WTC11 (cell line): Measurements from ENCODE around the gene PARVB. TPM values are rescaled to one million over a fixed set of nuclear protein-coding genes. Genes with fewer than 3 reads are reported as not detected.

Experiments
- ATAC-seq: fragments of 200-7000 bp; cut with Tn5 transposase; 2 replicates; pipeline ENCODE4 v1.10.0; 2021; ENCODE audit warnings: mild to moderate bottlenecking, moderate library complexity
- CTCF ChIA-PET: fragments of 300-600 bp; sonication (Branson Sonifier 250); formaldehyde crosslinking; loops from one replicate; lab custom pipeline; 2021; ENCODE audit warnings: antibody characterized with exemption; lab: Charles Lee
- POLR2A ChIA-PET: fragments of 350-600 bp; sonication (Branson Sonifier 250); formaldehyde crosslinking; loops from one replicate; lab custom pipeline; 2021; ENCODE audit warnings: antibody characterized with exemption; lab: Charles Lee
- DNase-seq: peaks from one replicate; pipeline ENCODE4 v3.0.0; 2021; ENCODE audit warnings: low spot score
- H3K27ac Mint-ChIP-seq: 2 replicates; pipeline ENCODE4 v1.8.0; 2021; ENCODE audit warnings: mixed read lengths
- H3K27me3 Mint-ChIP-seq: 2 replicates; pipeline ENCODE4 v1.8.0; 2021; ENCODE audit warnings: low read depth, mild to moderate bottlenecking, moderate library complexity, mixed read lengths
- H3K36me3 Mint-ChIP-seq: 2 replicates; pipeline ENCODE4 v1.8.0; 2021; ENCODE audit warnings: mixed read lengths
- H3K4me1 Mint-ChIP-seq: 2 replicates; pipeline ENCODE4 v1.8.0; 2022; ENCODE audit warnings: mixed read lengths
- H3K4me3 Mint-ChIP-seq: 2 replicates; pipeline ENCODE4 v1.8.0; 2021; ENCODE audit warnings: mild to moderate bottlenecking, moderate library complexity, mixed read lengths
- H3K9me3 Mint-ChIP-seq: 2 replicates; pipeline ENCODE4 v1.8.0; 2021; ENCODE audit warnings: mixed read lengths
- AFF4 ChIP-seq: sonication (generic); formaldehyde crosslinking; IDR thresholded peaks from 2 replicates; pipeline ENCODE4 v1.8.1; 2023; ENCODE audit warnings: mild to moderate bottlenecking, missing genetic modification reagents, borderline replicate concordance
- ARID4B ChIP-seq: sonication (generic); formaldehyde crosslinking; IDR thresholded peaks from 2 replicates; pipeline ENCODE4 v1.8.0; 2023; ENCODE audit warnings: missing genetic modification reagents, mild to moderate bottlenecking, borderline replicate concordance
- E2F1 ChIP-seq: sonication (generic); formaldehyde crosslinking; IDR thresholded peaks from 2 replicates; pipeline ENCODE4 v1.8.0; 2022; ENCODE audit warnings: mild to moderate bottlenecking, missing genetic modification reagents
- FOXK1 ChIP-seq: sonication (generic); formaldehyde crosslinking; IDR thresholded peaks from 2 replicates; pipeline ENCODE4 v1.8.0; 2022; ENCODE audit warnings: mild to moderate bottlenecking, moderate library complexity, missing genetic modification reagents
- GABPB1 ChIP-seq: sonication (generic); formaldehyde crosslinking; IDR thresholded peaks from 2 replicates; pipeline ENCODE4 v1.8.1; 2023; ENCODE audit warnings: mild to moderate bottlenecking, missing genetic modification reagents
- JAZF1 ChIP-seq: fragments of 250-450 bp; sonication (Bioruptor Pico); IDR thresholded peaks from 2 replicates; pipeline ENCODE4 v1.9.0; 2021; ENCODE audit warnings: moderate library complexity, mild to moderate bottlenecking, inconsistent platforms
- JUN ChIP-seq: sonication (generic); formaldehyde crosslinking; IDR thresholded peaks from 2 replicates; pipeline ENCODE4 v1.8.0; 2023; ENCODE audit warnings: mild to moderate bottlenecking, missing genetic modification reagents
- NFYB ChIP-seq: sonication (generic); formaldehyde crosslinking; conservative IDR thresholded peaks from 2 replicates; pipeline ENCODE4 v1.8.0; 2022; ENCODE audit warnings: low read depth, missing genetic modification reagents
- NR3C1 ChIP-seq: sonication (generic); formaldehyde crosslinking; conservative IDR thresholded peaks from 2 replicates; pipeline ENCODE4 v1.8.1; 2023; ENCODE audit warnings: low read depth, mild to moderate bottlenecking, missing genetic modification reagents
- PRDM15 ChIP-seq: sonication (generic); formaldehyde crosslinking; IDR thresholded peaks from 2 replicates; pipeline ENCODE4 v1.8.0; 2022; ENCODE audit warnings: missing genetic modification reagents
- STAT6 ChIP-seq: sonication (generic); formaldehyde crosslinking; conservative IDR thresholded peaks from 2 replicates; pipeline ENCODE4 v1.8.1; 2023; ENCODE audit warnings: mild to moderate bottlenecking, low read depth, missing genetic modification reagents, moderate library complexity
- ZBTB43 ChIP-seq: sonication (generic); formaldehyde crosslinking; IDR thresholded peaks from 2 replicates; pipeline ENCODE4 v1.8.1; 2023; ENCODE audit warnings: mild to moderate bottlenecking, missing genetic modification reagents
- ZNF232 ChIP-seq: sonication (generic); formaldehyde crosslinking; IDR thresholded peaks from 2 replicates; pipeline ENCODE4 v1.8.0; 2022; ENCODE audit warnings: mild to moderate bottlenecking, missing genetic modification reagents
- total RNA-seq: library from RNA; stranded (reverse); gene quantifications from 3 replicates; pipeline ENCODE4 v1.2.3, GENCODE V29; 2021

PARVB gene
- total RNA-seq, 1 experiment from 2014 or later: 3.3 TPM

GRCh38 chr22:44143105-44143474, 119.0 kb downstream of the PARVB start:
- Mint-ChIP-seq H3K27ac (no peak overlapping the region), H3K9me3 (peaks cover 9% of the 10 kb centered on the region), H3K27me3 (no peaks in the 10 kb centered on the region; the same call in none of the 2 replicates), H3K4me3 (no peak overlapping the region), H3K36me3 (peaks cover 12% of the 10 kb centered on the region), H3K4me1 (peaks cover 39% of the 10 kb centered on the region)
- ChIA-PET CTCF (interaction anchor here (0.5 to 1.0 kb wide), 2 partner anchors 62 to 188 kb away, joined by 3 to 7 read pairs; no protein-coding TSS in a partner anchor), POLR2A (no interaction called here)
- ATAC-seq (no peak), DNase-seq (no peak)
- TF ChIP-seq ZBTB43: no peak
- no peak for TF ChIP-seq GABPB1 (CRISPR knock-in tag)
- no peak for TF ChIP-seq NR3C1
- no peak for TF ChIP-seq ZNF232 (CRISPR knock-in tag)
- no peak for TF ChIP-seq E2F1 (CRISPR knock-in tag)
- no peak for TF ChIP-seq JAZF1
- no peak for TF ChIP-seq AFF4 (CRISPR knock-in tag)
- no peak for TF ChIP-seq PRDM15 (CRISPR knock-in tag)
- no peak for TF ChIP-seq JUN (CRISPR knock-in tag)
- TF ChIP-seq NFYB (CRISPR knock-in tag): no peak
- no peak for TF ChIP-seq FOXK1
- no peak for TF ChIP-seq ARID4B (CRISPR knock-in tag)
- TF ChIP-seq STAT6 (CRISPR knock-in tag): no peak
